ENCODE measurements around the gene INPPL1.

- TF ChIP-seq, protein P1, sequence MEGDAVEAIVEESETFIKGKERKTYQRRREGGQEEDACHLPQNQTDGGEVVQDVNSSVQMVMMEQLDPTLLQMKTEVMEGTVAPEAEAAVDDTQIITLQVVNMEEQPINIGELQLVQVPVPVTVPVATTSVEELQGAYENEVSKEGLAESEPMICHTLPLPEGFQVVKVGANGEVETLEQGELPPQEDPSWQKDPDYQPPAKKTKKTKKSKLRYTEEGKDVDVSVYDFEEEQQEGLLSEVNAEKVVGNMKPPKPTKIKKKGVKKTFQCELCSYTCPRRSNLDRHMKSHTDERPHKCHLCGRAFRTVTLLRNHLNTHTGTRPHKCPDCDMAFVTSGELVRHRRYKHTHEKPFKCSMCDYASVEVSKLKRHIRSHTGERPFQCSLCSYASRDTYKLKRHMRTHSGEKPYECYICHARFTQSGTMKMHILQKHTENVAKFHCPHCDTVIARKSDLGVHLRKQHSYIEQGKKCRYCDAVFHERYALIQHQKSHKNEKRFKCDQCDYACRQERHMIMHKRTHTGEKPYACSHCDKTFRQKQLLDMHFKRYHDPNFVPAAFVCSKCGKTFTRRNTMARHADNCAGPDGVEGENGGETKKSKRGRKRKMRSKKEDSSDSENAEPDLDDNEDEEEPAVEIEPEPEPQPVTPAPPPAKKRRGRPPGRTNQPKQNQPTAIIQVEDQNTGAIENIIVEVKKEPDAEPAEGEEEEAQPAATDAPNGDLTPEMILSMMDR (IDR thresholded peaks at IDR 0.05): no peak
- TF ChIP-seq POLR2A (IDR thresholded peaks at IDR 0.05) (no peak), POLR2AphosphoS5 (IDR thresholded peaks at IDR 0.05) (no peak)
Observed at GRCh38 chr11:72265951-72266350, 41.4 kb downstream of the INPPL1 start.

Data from prostate gland (tissue), 2 donors.